Activated CD8-positive, alpha-beta memory T cell treated with anti-CD3 and anti-CD28 coated beads, Interleukin-2, amount 50 U/mL, for 1 hour (primary cell): ENCODE data around the gene OVAAL.
"Not testable (repeated sequence)": the region's sequence is repeated elsewhere in the genome, so short reads cannot be mapped to it uniquely, and the experiment has no call there.

Experiments used
- DNase-seq: peaks from one replicate; pipeline ENCODE4 v3.0.0-alpha.2; 2020; ENCODE audit errors: extremely low read depth

OVAAL gene

GRCh38 chr1:180540697-180541594 is 17.8 kb upstream of the OVAAL start:
- no peak for DNase-seq

DNA sequence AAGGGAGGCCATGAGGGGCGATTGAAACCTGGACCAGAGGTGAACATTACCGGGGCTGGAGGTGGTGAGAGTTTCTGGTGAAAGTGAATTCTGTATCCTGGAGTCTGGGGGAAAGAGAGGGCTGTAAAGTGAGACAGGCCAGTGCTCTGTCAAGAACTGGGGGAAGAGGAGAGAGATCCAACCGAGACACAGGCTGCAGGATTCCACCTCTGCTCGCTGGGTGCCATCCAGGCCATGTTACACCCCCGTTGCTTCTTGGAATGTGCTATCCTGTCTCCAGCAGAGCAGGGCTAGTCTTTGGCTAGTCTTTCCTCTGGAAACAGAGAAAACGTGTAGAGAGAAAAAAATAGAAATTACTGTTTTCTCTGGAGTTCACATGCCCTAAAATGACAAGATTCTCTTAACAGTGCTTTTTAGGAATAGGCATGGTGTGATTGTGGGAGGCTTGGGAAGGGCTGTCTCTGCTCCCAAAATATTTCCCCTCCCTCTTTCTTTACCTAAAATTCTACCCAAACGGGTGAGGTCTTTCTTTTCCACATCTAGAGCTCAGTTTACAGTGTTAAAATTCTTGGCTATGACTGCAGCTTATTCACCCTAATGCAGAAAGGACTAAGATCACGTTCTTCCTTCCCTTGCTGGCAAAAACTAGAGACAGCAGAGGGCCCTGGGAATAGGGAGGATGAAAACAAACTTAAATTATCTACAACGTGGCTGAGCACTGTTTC is 16.5 kb upstream of the OVAAL start:
- DNase-seq, result no peak

GRCh38 chr1:180542838-180543145 is 16.0 kb upstream of the OVAAL start:
- DNase-seq, result no peak

- DNase-seq, result no peak
Observed at GRCh38 chr1:180544050-180544449, 14.7 kb upstream of the OVAAL start.

DNA sequence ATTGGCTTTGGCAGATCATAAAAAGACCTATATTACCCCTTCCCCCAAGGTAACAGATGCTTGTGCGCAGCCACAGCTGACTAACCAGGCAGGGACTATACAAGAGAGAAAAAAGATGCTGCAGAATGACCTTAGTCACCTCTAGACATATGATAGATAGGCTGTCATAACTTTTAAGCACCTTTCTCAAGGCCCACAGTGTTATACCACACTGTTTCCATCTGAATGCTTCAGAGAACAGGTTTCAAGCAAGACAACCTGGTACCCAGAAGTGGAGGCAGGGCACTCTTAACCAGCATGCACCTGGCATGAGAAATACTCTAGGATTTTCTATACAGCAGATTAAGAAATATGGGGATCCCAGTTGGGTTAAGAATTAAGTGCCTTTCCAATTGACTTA is 12.8 kb upstream of the OVAAL start:
- no peak for DNase-seq

- DNase-seq, result no peak
Observed at GRCh38 chr1:180548686-180549317, 10.0 kb upstream of the OVAAL start.

DNA sequence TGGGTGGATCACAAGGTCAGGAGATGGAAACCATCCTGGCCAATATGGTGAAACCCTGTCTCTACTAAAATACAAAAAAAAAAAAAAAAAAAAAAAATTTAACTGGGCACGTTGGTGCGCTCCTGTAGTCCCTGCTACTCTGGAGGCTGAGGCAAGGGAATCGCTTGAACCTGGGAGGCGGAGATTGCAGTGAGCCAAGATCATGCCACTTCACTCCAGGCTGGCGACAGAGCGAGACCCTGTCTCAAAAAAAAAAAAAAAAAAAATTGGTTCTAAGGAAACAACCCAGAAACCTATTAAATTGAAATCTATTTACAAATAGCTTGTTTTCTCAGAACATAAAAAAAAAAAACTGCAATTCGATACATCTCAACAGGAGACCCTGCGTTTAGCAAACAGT is 9.0 kb upstream of the OVAAL start:
- DNase-seq, result not testable (repeated sequence)

DNA sequence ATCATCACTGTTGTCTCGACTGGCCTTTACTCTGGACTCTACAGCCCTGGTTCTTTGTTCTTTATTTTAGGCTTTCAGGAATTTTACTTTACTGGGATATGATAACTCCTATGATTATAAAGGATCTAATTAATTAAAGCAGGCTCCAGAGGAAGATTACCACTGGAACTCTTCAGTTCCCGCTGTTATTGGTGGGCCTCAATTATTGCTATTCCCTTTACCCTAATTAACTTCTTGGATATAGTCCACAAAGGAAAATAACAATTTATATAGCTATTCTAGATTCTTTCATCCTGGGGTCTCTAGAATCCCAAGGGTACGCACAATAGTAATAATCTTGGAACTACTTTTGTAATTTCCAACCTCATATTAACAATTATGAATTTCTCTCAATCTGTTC is 8.5 kb upstream of the OVAAL start:
- DNase-seq, result no peak

DNA sequence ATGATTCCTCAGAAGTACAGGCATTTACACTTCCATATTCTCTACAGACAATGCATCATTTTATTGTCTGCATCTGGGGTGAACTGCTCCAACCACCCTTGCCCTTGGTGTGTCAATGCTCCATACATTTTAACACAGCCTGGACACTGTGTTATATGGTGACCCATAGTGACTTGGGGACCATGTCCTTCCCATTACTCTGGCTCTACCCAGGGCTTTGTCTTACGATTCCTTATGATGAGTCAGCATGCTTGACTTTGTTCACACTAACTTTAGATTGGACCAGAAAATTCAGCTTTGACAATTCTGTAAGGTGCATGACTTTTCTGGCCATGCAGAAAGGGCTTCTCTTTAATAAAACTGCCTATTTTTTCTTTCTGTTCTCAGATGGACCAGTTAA is 6.8 kb upstream of the OVAAL start:
- no peak for DNase-seq

DNA sequence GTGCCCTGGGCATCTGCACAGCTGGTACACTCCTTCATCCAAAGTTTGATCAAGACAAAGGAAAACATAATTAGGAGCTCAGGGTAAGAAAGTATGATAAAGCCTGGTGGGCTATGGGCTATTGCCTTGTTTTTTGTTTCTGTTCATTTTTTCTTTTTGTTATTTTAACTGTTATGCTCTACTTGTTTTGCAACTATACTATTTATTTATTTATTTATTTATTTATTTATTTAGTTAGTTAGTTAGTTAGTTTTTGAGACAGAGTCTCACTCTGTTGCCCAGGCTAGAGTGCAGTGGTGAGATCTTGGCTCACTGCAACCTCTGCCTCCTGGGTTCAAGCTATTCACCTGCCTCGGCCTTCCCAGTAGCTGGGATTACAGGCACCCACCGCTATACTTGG is 5.7 kb upstream of the OVAAL start:
- DNase-seq, result not testable (repeated sequence)

- DNase-seq, result no peak
Observed at GRCh38 chr1:180555411-180555810, 3.4 kb upstream of the OVAAL start.

DNA sequence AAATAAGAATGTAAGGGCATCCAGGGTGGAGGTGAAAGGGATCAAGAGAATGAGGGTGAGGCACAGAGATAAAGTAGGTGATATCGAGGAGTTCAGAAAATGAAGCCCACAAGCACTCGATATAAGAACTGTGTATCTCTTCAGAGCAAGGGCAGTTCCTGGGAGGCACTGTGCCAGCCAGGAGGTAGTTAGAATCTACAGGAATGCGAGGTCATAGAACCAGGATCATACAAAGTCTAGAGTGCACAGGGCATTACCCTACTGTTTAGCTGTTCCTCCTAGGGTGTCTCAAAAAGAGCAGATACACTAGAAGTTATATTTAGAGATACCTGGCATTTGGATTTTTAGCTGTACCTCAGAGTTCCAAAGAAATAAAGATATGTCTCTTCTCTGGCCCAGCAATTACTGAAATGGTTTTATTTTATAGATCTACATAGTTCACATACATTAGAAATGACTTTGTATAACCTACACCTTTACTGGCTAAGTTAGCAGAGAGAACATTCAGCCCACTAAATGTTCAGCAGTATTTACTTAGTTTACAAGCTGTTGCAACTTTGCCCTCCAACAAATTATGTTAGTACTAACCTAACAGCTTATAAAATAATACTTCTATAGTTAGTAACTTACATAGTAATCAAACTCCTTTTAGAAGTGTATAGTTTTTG is 1.6 kb downstream of the OVAAL start:
- DNase-seq, result no peak

- no peak for DNase-seq
Observed at GRCh38 chr1:180560868-180561600, 2.3 kb downstream of the OVAAL start.

DNA sequence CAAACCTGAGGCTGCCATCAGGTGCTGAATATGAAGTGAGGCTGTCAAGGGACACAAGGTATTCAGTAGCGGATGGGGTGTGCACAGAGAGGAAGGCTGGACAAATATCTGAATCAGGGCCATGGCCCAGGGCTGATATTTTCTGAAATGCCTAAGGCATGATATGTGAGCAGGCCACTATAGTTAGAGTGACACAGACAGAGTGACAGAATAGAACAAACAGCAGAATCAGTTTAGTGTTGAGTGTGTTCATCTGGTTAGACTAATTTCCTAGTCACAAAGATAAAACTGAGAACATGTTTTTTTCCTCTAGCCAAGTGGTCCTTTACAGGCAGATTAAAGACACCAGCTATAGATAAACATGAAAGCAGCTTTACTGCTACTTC is 3.9 kb downstream of the OVAAL start:
- no peak for DNase-seq

GRCh38 chr1:180563026-180563827 is 4.5 kb downstream of the OVAAL start:
- no peak for DNase-seq

DNA sequence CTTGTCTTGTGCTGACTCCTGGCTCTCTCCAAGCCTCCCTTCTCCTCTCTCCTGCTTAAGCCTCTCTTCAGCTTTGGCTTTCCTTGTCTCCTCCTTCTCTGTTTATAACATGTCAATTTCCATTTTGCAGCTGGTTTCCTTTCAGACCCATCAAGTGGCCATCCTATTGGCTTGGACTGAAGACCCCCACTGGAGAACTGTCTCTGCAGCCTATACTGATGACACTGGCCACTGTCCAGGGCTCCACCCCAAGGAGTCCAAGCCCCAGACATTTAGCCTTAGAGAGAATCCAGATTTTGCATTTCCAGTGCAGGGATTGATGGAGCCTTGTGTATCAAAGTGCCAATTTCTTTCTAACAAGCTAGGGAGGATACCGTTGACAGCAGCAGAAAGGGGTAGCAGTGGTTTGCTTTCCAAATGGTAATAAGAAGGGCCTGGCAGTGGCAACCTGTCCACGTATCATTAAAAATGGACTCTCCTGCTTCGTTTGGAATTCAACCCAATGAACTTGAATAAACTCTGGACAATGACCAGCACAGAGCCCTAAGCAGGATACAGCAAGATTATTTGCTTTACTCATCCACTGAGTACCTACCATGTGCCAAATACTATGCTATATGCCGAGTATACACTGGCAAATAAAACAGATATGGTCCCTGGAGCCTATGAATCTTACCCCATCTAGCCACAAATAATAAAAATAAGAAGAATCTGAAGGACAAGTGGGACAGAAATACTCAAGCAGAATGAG is 6.5 kb downstream of the OVAAL start:
- DNase-seq, result no peak

- no peak for DNase-seq
Observed at GRCh38 chr1:180566026-180566425, 7.3 kb downstream of the OVAAL start.

DNA sequence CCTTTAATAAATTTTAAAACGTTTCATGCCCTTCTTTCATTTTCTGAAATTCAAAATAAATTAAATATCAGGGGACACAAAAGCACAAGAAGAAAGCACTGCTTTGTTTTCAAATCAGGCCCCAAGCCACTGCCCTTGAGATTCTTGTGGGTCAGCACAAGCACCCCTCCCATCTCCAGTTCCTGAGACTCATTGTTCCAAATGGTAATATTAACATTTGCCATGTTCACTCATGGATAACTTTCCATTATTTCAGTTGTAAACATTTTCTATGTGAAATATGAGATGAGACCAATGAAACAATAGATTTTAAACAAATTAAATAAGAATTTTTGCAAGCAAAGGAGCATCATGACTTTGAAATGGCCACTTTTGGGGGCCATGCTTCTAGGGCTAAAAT is 7.7 kb downstream of the OVAAL start:
- no peak for DNase-seq

DNA sequence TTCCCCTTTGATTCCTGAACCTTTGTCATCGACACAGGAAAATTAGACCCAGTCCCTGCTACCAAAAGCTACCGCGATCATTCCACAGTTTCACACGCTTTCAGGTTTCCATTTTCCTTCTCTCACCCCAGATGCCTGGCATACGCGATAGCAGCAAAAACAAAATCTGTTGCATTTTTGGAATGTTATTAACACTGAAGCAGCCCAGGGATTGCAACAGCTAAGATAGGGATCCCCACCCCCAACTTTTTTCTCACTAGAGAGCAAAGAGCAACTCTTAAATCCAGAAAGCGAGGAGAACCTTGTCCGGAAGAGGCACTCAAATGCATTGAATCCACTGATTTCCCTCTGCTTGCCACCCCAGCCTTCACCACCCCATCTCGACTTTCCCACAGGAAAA is 8.9 kb downstream of the OVAAL start:
- DNase-seq, result no peak

DNA sequence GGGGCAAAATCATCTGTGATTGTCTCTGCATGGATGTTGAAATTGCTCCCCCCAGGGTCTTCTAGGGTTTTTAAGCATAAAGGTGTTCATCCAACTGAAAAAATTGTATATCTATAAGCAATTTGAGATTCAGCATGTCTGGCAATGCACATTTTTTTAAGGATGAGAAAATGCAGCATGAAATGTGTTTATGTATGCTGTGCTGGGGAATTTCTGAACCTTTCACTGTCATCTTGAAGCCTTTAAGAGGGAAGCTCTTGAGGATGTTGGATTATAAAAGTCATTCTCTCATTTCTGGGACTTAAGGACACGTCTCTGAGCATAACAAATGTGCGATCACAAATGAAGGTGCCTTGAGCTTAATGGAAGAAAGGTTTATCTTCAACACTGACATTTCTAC is 9.4 kb downstream of the OVAAL start:
- DNase-seq, result no peak
